Fibroblast of lung (primary cell): Measurements from ENCODE around the gene RTN4RL2. TPM values are rescaled to one million over a fixed set of nuclear protein-coding genes. Genes with fewer than 3 reads are reported as not detected.
"Not testable (repeated sequence)": the region's sequence is repeated elsewhere in the genome, so short reads cannot be mapped to it uniquely, and the experiment has no call there.

Experiments
- DNase-seq, 2 donors: peaks; one replicate each; pipeline versions ENCODE4 v3.0.0 to v3.0.0-alpha.2; 2010; ENCODE audit warnings: low read depth in 2 of 2
- H2AFZ ChIP-seq: 2 replicates; pipeline ENCODE4 v1.5.1; 2012; ENCODE audit warnings: low read length, control low read depth, inconsistent platforms
- H3K27ac ChIP-seq: 2 replicates; pipeline ENCODE4 v1.5.1; 2011; ENCODE audit warnings: low read length, control low read depth; ENCODE audit not compliant: insufficient read depth
- H3K27me3 ChIP-seq: 2 replicates; pipeline ENCODE4 v1.5.1; 2011; ENCODE audit warnings: mild to moderate bottlenecking, low read length; ENCODE audit not compliant: control insufficient read depth, insufficient read depth
- H3K36me3 ChIP-seq: 2 replicates; pipeline ENCODE4 v1.5.1; 2011; ENCODE audit warnings: low read length; ENCODE audit not compliant: control insufficient read depth, insufficient read depth
- H3K4me1 ChIP-seq: 2 replicates; pipeline ENCODE4 v1.5.1; 2011; ENCODE audit warnings: low read length; ENCODE audit not compliant: control insufficient read depth, insufficient read depth; ENCODE audit errors: extremely low read depth
- H3K4me2 ChIP-seq: 2 replicates; pipeline ENCODE4 v1.5.1; 2011; ENCODE audit warnings: low read length, control low read depth; ENCODE audit not compliant: insufficient read depth; ENCODE audit errors: extremely low read depth
- H3K4me3 ChIP-seq, 4 experiments: fragments of 200-600 bp in 1 of 4; sonication (generic) in 1 of 4; replicated peaks in 1 of 4; 2 replicates each; pipeline ENCODE4 v1.5.1; 2011 to 2016; ENCODE audit warnings: low read length in 4 of 4, low read depth in 3 of 4, mild to moderate bottlenecking in 3 of 4, control low read depth in 2 of 4, inconsistent platforms in 1 of 4, mixed read lengths in 1 of 4; ENCODE audit not compliant: insufficient read depth in 1 of 4; ENCODE audit errors: control extremely low read depth in 1 of 4
- H3K79me2 ChIP-seq: 2 replicates; pipeline ENCODE4 v1.5.1; 2012; ENCODE audit warnings: mild to moderate bottlenecking, low read length, inconsistent platforms; ENCODE audit not compliant: control insufficient read depth, insufficient read depth
- H3K9ac ChIP-seq: 2 replicates; pipeline ENCODE4 v1.5.1; 2011; ENCODE audit warnings: mild to moderate bottlenecking, low read length, control low read depth; ENCODE audit not compliant: insufficient read depth
- H3K9me3 ChIP-seq: 2 replicates; pipeline ENCODE4 v1.5.1; 2012; ENCODE audit warnings: low read depth, low read length; ENCODE audit not compliant: control insufficient read depth, insufficient read depth
- H4K20me1 ChIP-seq: 2 replicates; pipeline ENCODE4 v1.5.1; 2011; ENCODE audit warnings: low read length; ENCODE audit not compliant: control insufficient read depth, insufficient read depth; ENCODE audit errors: extremely low read depth
- EZH2 ChIP-seq: IDR thresholded peaks from 2 replicates; pipeline ENCODE4 v1.5.1; 2012; ENCODE audit warnings: low read length, control low read depth, mild to moderate bottlenecking; ENCODE audit errors: missing control alignments
- polyA plus RNA-seq, 2 donors: library from polyadenylated mRNA; depleted of rRNA in 1 of 2; stranded (reverse) in 1 of 2; unstranded in 1 of 2; fragments of >200 nt; gene quantifications; 2 replicates each; pipeline ENCODE4 v1.2.1, GENCODE V29; 2011 to 2012; ENCODE audit warnings: missing spikeins in 1 of 2
- total RNA-seq: library from RNA; depleted of rRNA; stranded (reverse); fragments of >200 nt; gene quantifications from 2 replicates; pipeline ENCODE4 v1.2.1, GENCODE V29; 2014
- TF ChIP-seq, protein P1 (sequence below), 2 donors: IDR thresholded peaks in 1 of 2; conservative IDR thresholded peaks in 1 of 2; 1 replicate in 1 of 2; 2 replicates in 1 of 2; pipeline ENCODE4 v1.5.1; 2011 to 2012; ENCODE audit warnings: low read length in 2 of 2, control low read depth in 1 of 2, inconsistent platforms in 1 of 2, low read depth in 1 of 2, mild to moderate bottlenecking in 1 of 2

RTN4RL2 gene
- total and polyA plus RNA-seq, 2 donors (not counting 1 experiment from before 2014, with no cell fraction given) = 0.17 to 0.27 TPM

DNA sequence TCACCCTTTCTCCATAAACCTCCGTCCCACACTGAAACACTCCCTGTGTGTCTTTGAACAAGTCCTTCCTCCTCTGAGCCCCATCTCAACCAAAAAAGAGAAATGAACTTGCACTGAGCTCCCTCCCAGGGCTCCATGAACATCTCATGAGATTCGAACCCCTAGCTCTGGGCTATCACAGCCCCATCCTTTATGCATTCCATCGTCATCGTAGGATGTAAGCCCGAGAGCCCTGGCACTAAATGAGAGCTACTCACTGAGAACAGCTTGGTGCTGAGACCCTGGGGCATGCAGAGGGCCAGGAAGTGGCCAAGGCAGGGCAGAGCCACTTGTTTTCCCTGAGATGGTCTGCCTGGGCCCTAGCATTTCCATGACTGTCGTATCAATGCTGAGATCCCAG lies 20.5 kb upstream of the RTN4RL2 start:
- peaks cover 6% of the 10 kb centered on the region for H3K4me1 ChIP-seq
- no peak overlapping the region for H3K4me2 ChIP-seq
- no peak overlapping the region for H2AFZ ChIP-seq
- H3K27ac ChIP-seq = no peak overlapping the region
- H4K20me1 ChIP-seq = no peaks in the 10 kb centered on the region
- no peak for TF ChIP-seq EZH2
- TF ChIP-seq, protein P1, sequence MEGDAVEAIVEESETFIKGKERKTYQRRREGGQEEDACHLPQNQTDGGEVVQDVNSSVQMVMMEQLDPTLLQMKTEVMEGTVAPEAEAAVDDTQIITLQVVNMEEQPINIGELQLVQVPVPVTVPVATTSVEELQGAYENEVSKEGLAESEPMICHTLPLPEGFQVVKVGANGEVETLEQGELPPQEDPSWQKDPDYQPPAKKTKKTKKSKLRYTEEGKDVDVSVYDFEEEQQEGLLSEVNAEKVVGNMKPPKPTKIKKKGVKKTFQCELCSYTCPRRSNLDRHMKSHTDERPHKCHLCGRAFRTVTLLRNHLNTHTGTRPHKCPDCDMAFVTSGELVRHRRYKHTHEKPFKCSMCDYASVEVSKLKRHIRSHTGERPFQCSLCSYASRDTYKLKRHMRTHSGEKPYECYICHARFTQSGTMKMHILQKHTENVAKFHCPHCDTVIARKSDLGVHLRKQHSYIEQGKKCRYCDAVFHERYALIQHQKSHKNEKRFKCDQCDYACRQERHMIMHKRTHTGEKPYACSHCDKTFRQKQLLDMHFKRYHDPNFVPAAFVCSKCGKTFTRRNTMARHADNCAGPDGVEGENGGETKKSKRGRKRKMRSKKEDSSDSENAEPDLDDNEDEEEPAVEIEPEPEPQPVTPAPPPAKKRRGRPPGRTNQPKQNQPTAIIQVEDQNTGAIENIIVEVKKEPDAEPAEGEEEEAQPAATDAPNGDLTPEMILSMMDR (conservative IDR thresholded peaks at IDR 0.05 in 1 of 2, IDR thresholded peaks at IDR 0.05 in 1 of 2; ENCODE audit: low read depth in 1 of 2, low read length in 2 of 2) = no peak
- no peaks in the 10 kb centered on the region for H3K27me3 ChIP-seq
- H3K79me2 ChIP-seq = no peaks in the 10 kb centered on the region
- no peaks in the 10 kb centered on the region for H3K9me3 ChIP-seq
- H3K36me3 ChIP-seq = no peaks in the 10 kb centered on the region
- H3K9ac ChIP-seq = no peak overlapping the region
- DNase-seq = no peak
- H3K4me3 ChIP-seq = no peak overlapping the region

DNA sequence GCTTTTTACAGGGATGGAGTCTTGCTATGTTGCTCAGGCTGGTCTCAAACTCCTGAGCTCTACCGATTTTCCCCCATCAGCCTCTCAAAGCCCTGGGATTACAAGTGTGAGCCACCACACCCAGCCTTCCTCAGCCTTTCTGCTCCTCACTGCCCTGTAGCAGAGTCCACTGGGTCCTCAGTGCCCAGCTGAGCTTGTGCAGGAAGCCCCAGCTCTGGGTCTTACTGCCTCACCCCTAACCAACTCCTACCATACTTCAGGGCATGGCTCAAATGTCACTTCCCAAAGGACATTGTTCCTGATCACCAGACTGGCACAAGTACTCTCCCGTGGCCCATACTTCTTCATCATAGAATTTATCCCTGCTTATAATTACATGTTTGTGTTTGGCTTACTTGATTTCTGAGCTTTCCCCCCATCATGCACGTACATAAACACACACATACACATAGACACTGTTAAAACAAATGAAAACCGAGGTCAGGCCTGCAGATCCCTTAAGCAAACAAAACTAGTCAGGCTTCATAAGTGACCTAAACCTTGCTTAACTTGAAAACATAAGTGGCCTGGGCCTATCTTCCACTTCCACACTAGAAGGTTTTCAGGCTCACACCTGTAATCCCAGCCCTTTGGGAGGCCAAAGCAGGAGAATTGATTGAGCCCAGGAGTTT lies 19.4 kb upstream of the RTN4RL2 start:
- H3K36me3 ChIP-seq = no peaks in the 10 kb centered on the region
- H3K9ac ChIP-seq = no peak overlapping the region
- DNase-seq = no peak
- TF ChIP-seq EZH2 = no peak
- TF ChIP-seq, protein P1 (conservative IDR thresholded peaks at IDR 0.05 in 1 of 2, IDR thresholded peaks at IDR 0.05 in 1 of 2; ENCODE audit: low read depth in 1 of 2, low read length in 2 of 2) = no peak
- no peaks in the 10 kb centered on the region for H3K27me3 ChIP-seq
- no peaks in the 10 kb centered on the region for H3K4me1 ChIP-seq
- no peak overlapping the region for H3K27ac ChIP-seq
- H2AFZ ChIP-seq = no peak overlapping the region
- H3K79me2 ChIP-seq = no peaks in the 10 kb centered on the region
- no peaks in the 10 kb centered on the region for H3K9me3 ChIP-seq
- no peaks in the 10 kb centered on the region for H4K20me1 ChIP-seq
- no peak overlapping the region for H3K4me3 ChIP-seq
- no peak overlapping the region for H3K4me2 ChIP-seq

DNA sequence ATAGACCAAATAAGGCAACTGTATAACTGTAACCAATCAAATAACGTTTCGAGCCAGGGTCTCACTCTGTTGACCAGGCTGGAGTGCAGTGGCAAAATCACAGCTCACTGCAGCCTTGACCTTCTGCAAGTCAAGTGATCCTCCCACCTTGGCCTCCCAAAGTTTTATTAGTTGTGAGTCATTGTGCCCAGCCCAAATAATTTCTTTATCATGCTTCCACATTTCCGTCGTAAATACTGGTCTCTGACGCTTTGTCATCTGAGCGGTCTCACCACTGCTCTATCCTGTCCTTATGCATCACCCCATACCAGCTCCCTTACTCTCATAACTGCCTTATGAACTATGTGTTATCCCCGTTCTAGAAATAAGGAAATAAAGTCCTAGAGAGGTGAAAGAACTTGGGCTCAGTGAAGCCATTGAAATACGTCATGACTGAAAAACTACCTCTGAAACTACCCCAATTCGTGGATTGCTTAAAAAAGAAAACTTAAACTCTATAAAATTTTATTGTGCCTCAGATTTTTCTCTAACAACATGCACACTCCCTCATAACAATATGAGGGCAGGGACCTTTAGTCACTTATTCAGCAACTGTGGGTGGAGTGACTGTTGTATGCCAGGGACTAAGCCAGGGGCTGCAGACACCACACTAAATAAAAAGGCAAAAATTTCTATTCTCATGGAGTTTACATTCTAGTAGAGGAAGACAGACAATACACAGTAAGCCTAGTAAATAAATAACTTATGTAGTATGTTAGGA lies 15.8 kb upstream of the RTN4RL2 start:
- H3K27ac ChIP-seq = no peak overlapping the region
- H3K4me1 ChIP-seq = no peaks in the 10 kb centered on the region
- no peak overlapping the region for H3K9ac ChIP-seq
- no peak overlapping the region for H2AFZ ChIP-seq
- H3K9me3 ChIP-seq = no peaks in the 10 kb centered on the region
- H4K20me1 ChIP-seq = no peaks in the 10 kb centered on the region
- no peaks in the 10 kb centered on the region for H3K36me3 ChIP-seq
- no peak overlapping the region for H3K4me3 ChIP-seq
- peaks cover 3% of the 10 kb centered on the region for H3K27me3 ChIP-seq
- TF ChIP-seq EZH2 = no peak
- TF ChIP-seq, protein P1 (conservative IDR thresholded peaks at IDR 0.05 in 1 of 2, IDR thresholded peaks at IDR 0.05 in 1 of 2; ENCODE audit: low read depth in 1 of 2, low read length in 2 of 2) = no peak
- H3K4me2 ChIP-seq = no peak overlapping the region
- H3K79me2 ChIP-seq = no peaks in the 10 kb centered on the region
- DNase-seq = no peak

DNA sequence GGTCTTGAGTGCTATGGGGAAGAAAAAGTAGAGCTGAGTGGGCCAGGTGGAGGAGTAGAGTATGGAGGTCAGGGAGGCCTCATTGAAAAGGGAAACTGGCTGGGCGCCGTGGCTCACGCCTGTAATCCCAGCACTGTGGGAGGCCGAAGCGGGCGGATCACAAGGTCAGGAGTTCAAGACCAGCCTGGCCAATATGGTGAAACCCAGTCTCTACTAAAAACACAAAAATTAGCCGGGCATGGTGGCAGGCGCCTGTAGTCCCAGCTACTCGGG lies 15.3 kb upstream of the RTN4RL2 start:
- not testable (repeated sequence) for H3K27ac ChIP-seq, H3K4me2 ChIP-seq, H3K4me1 ChIP-seq, H2AFZ ChIP-seq, H3K36me3 ChIP-seq, H3K9me3 ChIP-seq, H3K79me2 ChIP-seq, H3K9ac ChIP-seq, H3K4me3 ChIP-seq, H4K20me1 ChIP-seq, H3K27me3 ChIP-seq, DNase-seq
